ENCODE results near the gene KCNC1. TPM values are rescaled to one million over a fixed set of nuclear protein-coding genes. Genes with fewer than 3 reads are reported as not detected.

Gene KCNC1
- total RNA-seq, 2 donors from 2014 or later = not detected

GRCh38 chr11:17736579-17736893 is 2.0 kb downstream of the KCNC1 start:
- Histone ChIP-seq H3K9me3 (no peaks in the 10 kb centered on the region), H3K4me3 (no peak overlapping the region), H3K36me3 (no peaks in the 10 kb centered on the region), H3K27ac (no peak overlapping the region), H3K27me3 (peaks cover 5 to 34% of the 10 kb centered on the region in 2 donors), H3K4me1 (peaks cover 0 to 20% of the 10 kb centered on the region in 2 donors)
- no peak for TF ChIP-seq CTCF (IDR thresholded peaks at IDR 0.05)
- DNase-seq (ENCODE audit: low spot score) = no peak

DNA sequence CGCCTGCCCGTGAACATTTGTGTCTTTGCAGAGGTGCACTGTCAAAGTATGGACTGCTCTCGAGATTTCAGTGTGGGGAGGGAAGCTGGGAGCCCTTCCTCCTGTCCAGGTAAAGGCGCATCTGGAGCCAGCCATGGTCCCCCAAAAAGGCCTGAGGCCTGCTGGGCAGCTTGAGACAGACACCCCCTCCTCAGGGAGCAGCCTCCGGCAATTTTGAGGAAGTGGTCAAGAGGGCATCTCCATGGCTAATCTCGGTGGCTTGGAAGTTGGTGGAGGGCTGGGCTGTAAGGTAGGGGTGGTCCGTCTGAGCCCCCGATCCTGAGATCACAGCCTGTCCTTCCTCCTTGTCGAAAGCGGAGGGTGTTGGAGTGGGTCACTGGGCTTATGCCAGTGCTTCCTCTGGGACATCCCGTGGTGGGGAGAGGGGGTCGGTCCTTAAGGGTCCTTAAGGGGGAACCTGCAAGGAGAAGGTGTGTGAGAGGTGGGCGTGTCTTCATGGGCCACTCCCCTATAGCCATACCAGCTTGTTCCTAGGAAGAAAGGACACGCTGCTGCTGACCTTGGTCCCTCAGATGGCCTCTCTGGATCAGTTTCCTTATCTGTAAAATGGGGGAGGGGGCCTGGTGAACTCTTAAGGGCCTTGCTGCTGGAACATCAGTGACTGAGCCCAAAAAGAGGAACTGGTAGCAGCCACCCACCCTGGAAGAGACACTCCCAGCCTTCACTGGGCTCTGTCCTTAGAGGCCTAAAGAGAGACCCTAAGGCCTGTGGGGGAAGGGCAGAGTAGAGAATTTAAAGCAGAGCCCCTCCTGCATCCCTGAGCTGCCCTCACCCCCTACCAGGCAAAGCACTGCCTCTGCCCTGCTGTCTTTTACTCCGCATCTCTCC is 2.6 kb downstream of the KCNC1 start:
- no peaks in the 10 kb centered on the region for H3K9me3 ChIP-seq
- no peaks in the 10 kb centered on the region for H3K36me3 ChIP-seq
- TF ChIP-seq CTCF (IDR thresholded peaks at IDR 0.05) = no peak
- no peak overlapping the region for H3K27ac ChIP-seq
- DNase-seq (ENCODE audit: low spot score) = no peak
- peaks cover 5 to 34% of the 10 kb centered on the region in 2 donors for H3K27me3 ChIP-seq
- no peak overlapping the region for H3K4me3 ChIP-seq
- peaks cover 0 to 20% of the 10 kb centered on the region in 2 donors for H3K4me1 ChIP-seq

DNA sequence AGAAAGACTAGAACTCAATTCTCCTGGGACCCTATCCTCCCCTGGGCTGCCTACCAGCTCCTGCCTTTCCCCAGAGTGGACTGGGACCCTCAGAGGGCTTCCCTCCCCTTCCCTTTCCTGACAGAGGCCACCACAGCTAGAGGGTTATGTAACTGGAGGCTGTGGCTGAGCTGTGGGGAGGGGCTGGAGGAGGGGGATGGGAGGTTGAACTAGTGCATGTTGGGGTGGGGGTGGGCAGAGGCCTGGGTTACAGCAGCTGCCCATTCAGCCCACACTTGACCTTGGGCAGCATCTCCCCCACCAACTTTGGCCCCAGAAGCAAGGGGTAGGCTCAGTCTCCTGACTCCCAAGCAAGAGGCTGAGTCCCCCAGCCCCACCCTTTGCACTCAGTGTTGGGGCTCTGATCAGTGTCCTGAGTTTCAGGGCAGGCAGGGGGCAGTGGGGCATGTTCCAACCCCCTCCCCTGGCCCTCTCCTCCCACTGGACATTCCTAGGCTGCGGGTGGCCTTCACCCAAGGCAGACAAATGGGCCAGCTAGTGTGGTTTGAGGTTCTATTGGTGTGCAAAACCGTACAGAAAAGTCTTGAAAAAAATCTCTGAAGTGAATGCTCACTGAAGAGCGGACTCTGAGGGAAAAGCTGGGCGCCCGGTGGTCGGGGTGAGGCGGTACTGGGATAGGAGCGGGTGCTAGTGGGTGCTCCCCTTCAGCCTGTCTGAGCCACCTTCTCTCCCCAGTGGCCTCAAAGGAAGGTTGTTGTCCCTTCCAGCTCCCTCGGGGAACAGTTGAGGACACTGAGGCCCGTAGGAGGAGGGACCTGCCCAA is 3.8 kb downstream of the KCNC1 start:
- Histone ChIP-seq H3K4me3 (no peak overlapping the region), H3K36me3 (no peaks in the 10 kb centered on the region), H3K9me3 (no peaks in the 10 kb centered on the region), H3K27ac (no peak overlapping the region), H3K4me1 (peaks cover 0 to 20% of the 10 kb centered on the region in 2 donors), H3K27me3 (peaks cover 5 to 34% of the 10 kb centered on the region in 2 donors)
- TF ChIP-seq CTCF (IDR thresholded peaks at IDR 0.05) = no peak
- DNase-seq (ENCODE audit: low spot score) = no peak

GRCh38 chr11:17739945-17740338 is 5.4 kb downstream of the KCNC1 start:
- Histone ChIP-seq H3K36me3 (no peaks in the 10 kb centered on the region), H3K27me3 (peaks cover 5 to 34% of the 10 kb centered on the region in 2 donors), H3K4me1 (peaks cover 0 to 10% of the 10 kb centered on the region in 2 donors), H3K4me3 (no peak overlapping the region), H3K27ac (no peak overlapping the region), H3K9me3 (no peaks in the 10 kb centered on the region)
- no peak for DNase-seq (ENCODE audit: low spot score)
- no peak for TF ChIP-seq CTCF (IDR thresholded peaks at IDR 0.05)

- Histone ChIP-seq H3K36me3 (no peaks in the 10 kb centered on the region), H3K27me3 (peaks cover 5 to 33% of the 10 kb centered on the region in 2 donors), H3K4me3 (no peak overlapping the region), H3K27ac (no peak overlapping the region), H3K4me1 (peaks cover 0 to 2% of the 10 kb centered on the region in 2 donors), H3K9me3 (no peaks in the 10 kb centered on the region)
- no peak for TF ChIP-seq CTCF (IDR thresholded peaks at IDR 0.05)
- no peak for DNase-seq (ENCODE audit: low spot score)
Observed at GRCh38 chr11:17740649-17741235, 6.2 kb downstream of the KCNC1 start.
